GM12873 (cell line): ENCODE results near the gene JMJD4.

Experiments
- TF ChIP-seq, protein P1 (sequence below): IDR thresholded peaks from 2 replicates; pipeline ENCODE4 v1.5.1; 2012; ENCODE audit warnings: low read depth, mild to moderate bottlenecking, moderate library complexity, low read length, control low read depth; ENCODE audit not compliant: insufficient read depth; ENCODE audit errors: missing control alignments

The JMJD4 gene

DNA sequence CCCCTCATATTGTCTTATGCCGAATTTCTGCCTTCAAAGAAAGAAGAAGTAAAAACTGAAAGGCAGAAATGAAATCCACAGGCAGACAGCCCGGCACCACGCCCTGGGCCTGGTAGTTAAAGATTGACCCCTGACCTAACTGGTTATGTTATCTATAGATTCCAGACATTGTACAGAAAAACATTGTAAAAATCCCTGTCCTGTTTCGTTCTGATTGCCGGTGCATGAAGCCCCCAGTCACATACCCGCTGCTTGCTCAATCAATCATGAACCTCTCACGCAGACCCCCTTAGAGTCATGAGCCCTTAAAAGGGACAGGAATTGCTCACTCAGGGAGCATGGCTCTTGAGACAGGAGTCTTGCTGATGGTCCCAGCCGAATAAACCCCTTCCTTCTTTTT, 49.3 kb downstream of the JMJD4 start:
- TF ChIP-seq, protein P1, sequence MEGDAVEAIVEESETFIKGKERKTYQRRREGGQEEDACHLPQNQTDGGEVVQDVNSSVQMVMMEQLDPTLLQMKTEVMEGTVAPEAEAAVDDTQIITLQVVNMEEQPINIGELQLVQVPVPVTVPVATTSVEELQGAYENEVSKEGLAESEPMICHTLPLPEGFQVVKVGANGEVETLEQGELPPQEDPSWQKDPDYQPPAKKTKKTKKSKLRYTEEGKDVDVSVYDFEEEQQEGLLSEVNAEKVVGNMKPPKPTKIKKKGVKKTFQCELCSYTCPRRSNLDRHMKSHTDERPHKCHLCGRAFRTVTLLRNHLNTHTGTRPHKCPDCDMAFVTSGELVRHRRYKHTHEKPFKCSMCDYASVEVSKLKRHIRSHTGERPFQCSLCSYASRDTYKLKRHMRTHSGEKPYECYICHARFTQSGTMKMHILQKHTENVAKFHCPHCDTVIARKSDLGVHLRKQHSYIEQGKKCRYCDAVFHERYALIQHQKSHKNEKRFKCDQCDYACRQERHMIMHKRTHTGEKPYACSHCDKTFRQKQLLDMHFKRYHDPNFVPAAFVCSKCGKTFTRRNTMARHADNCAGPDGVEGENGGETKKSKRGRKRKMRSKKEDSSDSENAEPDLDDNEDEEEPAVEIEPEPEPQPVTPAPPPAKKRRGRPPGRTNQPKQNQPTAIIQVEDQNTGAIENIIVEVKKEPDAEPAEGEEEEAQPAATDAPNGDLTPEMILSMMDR: no peak
